ENCODE data around the gene HAUS7.

The HAUS7 gene

DNA sequence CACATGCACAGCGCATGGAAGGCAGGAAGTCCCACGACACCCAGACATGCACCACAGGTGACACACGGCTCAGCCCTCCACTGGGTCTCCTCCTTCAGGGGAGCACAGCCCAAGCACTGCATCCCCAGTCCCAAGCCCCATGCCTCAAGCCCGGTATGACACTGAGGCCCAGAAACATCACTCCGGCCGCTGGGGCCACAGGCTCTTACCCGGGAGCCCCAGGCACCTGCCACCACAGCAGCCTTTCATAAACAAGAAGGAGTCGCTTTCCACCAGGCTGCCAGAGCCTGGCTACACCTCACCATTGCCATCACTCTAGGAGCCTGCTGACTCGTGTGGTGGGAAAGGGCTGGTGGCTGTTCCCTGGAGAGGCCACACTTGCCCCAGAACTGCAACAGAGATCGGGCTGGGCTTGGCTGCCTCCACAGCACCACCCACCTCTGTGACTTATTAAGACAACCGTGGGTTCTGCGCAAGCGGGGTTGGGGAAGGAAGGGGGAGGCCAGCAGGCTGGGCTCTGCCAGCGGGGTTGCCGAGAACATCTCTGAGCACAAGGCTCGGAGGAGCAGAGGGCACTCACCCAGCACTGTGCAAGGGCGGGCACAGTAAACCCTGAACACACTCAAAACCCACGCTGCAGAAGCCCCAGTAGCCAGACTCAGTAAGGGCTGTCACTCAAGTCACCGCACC, 4.5 kb downstream of the HAUS7 start:
- Histone ChIP-seq H3K9me3 (ENCODE audit: control extremely low read depth in 1 of 5, control insufficient read depth in 4 of 5, insufficient read depth in 2 of 5, low read depth in 1 of 5, low read length in 4 of 5) (peaks cover 0 to under 1% (median 0%) of the 10 kb centered on the region in 5 experiments), H3K36me3 (ENCODE audit: control insufficient read depth in 4 of 4, insufficient read depth in 4 of 4, low read length in 3 of 4) (peaks cover 0 to 31% (median 22%) of the 10 kb centered on the region in 4 experiments), H3K4me3 (ENCODE audit: control insufficient read depth in 1 of 7, extremely low read depth in 1 of 7, insufficient read depth in 4 of 7, low read depth in 2 of 7, low read length in 6 of 7) (no peak overlapping the region), H3K27ac (ENCODE audit: insufficient read depth in 1 of 2, low read depth in 1 of 2, low read length in 2 of 2, poor library complexity in 1 of 2, severe bottlenecking in 2 of 2) (no peak overlapping the region), H3K4me1 (ENCODE audit: control extremely low read depth in 1 of 4, control insufficient read depth in 4 of 4, insufficient read depth in 4 of 4, low read length in 3 of 4) (peaks cover 0 to 11% (median 3%) of the 10 kb centered on the region in 4 experiments), H3K27me3 (replicated peaks in 2 of 5; ENCODE audit: control insufficient read depth in 4 of 5, insufficient read depth in 5 of 5, low read length in 4 of 5) (peaks cover 0 to 14% (median 0%) of the 10 kb centered on the region in 5 experiments)
- POLR2A ChIA-PET: no interaction called here
- DNase-seq: no peak
- CTCF ChIA-PET: no interaction called here
- WGBS (ENCODE audit: insufficient coverage): 87% methylated on average over 16 of the region's 19 CpGs

DNA sequence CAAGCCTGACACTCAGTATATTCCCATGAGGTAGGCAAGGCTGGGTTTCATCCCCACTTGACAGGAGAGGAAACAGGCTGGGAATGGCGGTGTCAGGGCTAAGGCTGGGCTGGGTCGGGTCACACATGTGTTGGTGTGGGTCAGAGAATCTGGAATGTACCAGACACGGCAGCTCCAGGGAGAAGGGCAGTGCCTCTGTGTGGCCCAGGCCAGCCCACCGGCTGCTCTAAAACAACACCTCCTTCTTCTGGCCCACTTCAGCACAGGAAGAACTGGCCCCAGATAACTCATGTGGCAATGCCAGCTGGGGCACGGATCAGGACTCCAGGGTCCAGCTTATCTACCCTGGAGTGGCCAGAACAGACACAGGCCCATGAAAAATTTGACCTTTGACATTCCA, 6.3 kb downstream of the HAUS7 start:
- Histone ChIP-seq H3K4me3 (ENCODE audit: control insufficient read depth in 1 of 7, extremely low read depth in 1 of 7, insufficient read depth in 4 of 7, low read depth in 2 of 7, low read length in 6 of 7) (no peak overlapping the region), H3K36me3 (ENCODE audit: control insufficient read depth in 4 of 4, insufficient read depth in 4 of 4, low read length in 3 of 4) (peaks cover 0 to 34% (median 22%) of the 10 kb centered on the region in 4 experiments), H3K27ac (ENCODE audit: insufficient read depth in 1 of 2, low read depth in 1 of 2, low read length in 2 of 2, poor library complexity in 1 of 2, severe bottlenecking in 2 of 2) (no peak overlapping the region), H3K9me3 (ENCODE audit: control extremely low read depth in 1 of 5, control insufficient read depth in 4 of 5, insufficient read depth in 2 of 5, low read depth in 1 of 5, low read length in 4 of 5) (peaks cover 0 to 2% (median 0%) of the 10 kb centered on the region in 5 experiments), H3K27me3 (replicated peaks in 2 of 5; ENCODE audit: control insufficient read depth in 4 of 5, insufficient read depth in 5 of 5, low read length in 4 of 5) (peaks cover 0 to 11% (median 0%) of the 10 kb centered on the region in 5 experiments), H3K4me1 (ENCODE audit: control extremely low read depth in 1 of 4, control insufficient read depth in 4 of 4, insufficient read depth in 4 of 4, low read length in 3 of 4) (peaks cover 0 to 2% (median 0%) of the 10 kb centered on the region in 4 experiments)
- ChIA-PET CTCF (interaction anchor here (1.2 kb wide), 1 partner anchor 504 kb away, joined by 3 read pairs; no protein-coding TSS in a partner anchor), POLR2A (no interaction called here)
- 90% methylated on average over 5 of the region's 5 CpGs for WGBS (ENCODE audit: insufficient coverage)
- DNase-seq: no peak

DNA sequence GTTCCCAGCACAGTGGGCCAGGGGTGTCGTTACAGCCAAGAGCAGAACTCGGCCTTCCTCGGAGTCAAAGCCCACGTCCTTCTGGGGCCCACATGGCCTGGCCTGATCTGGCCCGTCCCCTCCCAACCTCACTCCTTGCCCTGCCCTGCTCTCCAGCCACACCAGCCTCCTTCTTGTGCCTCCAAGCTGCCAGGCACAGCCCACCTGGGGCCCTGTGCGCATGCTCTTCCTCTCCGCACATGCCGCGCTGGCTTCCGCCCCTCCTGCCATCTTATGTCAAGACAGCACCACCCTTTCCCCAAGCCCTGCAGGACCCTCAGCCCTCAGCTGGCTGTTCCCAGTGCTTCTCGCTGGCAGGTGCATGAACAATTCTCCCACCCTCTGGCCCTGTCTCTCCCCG, 6.8 kb downstream of the HAUS7 start:
- CTCF ChIA-PET: no interaction called here

DNA sequence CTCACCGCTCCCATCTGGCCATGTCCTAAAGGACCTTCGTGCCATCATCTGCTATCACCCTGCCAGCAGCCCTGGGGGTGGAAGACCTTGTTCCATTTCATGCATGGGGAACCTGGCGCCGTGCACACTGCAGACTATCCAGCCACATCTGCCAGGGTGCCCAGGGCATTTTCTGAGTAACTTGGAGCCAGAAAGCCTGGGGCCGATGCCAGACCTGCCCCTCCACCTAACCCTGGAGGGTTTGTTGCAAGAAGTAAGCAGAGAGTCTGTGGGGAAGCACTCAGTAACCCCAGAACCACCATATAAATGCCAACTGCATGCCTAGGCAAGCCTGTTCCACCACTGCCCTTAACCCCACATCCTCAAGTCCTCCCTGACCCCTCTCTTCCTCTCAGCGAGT, 7.3 kb downstream of the HAUS7 start:
- CTCF ChIA-PET: interaction anchor here (1.3 kb wide), 1 partner anchor 44 kb away, joined by 6 read pairs; no protein-coding TSS in a partner anchor
- POLR2A ChIA-PET: no interaction called here

More for the DNA sequence above, 6.8 kb downstream of the HAUS7 start:
- no peak for DNase-seq
- H3K4me3 ChIP-seq (ENCODE audit: control insufficient read depth in 1 of 7, extremely low read depth in 1 of 7, insufficient read depth in 4 of 7, low read depth in 2 of 7, low read length in 6 of 7): no peak overlapping the region
- 87% methylated on average over 12 of the region's 12 CpGs for WGBS (ENCODE audit: insufficient coverage)
- peaks cover 0 to 2% (median 0%) of the 10 kb centered on the region in 5 experiments for H3K9me3 ChIP-seq (ENCODE audit: control extremely low read depth in 1 of 5, control insufficient read depth in 4 of 5, insufficient read depth in 2 of 5, low read depth in 1 of 5, low read length in 4 of 5)
- no peak overlapping the region for H3K27ac ChIP-seq (ENCODE audit: insufficient read depth in 1 of 2, low read depth in 1 of 2, low read length in 2 of 2, poor library complexity in 1 of 2, severe bottlenecking in 2 of 2)
- POLR2A ChIA-PET: no interaction called here
- H3K4me1 ChIP-seq (ENCODE audit: control extremely low read depth in 1 of 4, control insufficient read depth in 4 of 4, insufficient read depth in 4 of 4, low read length in 3 of 4): no peaks in the 10 kb centered on the region
- peaks cover 0 to 32% (median 20%) of the 10 kb centered on the region in 4 experiments for H3K36me3 ChIP-seq (ENCODE audit: control insufficient read depth in 4 of 4, insufficient read depth in 4 of 4, low read length in 3 of 4)
- H3K27me3 ChIP-seq (replicated peaks in 2 of 5; ENCODE audit: control insufficient read depth in 4 of 5, insufficient read depth in 5 of 5, low read length in 4 of 5): peaks cover 0 to 11% (median 0%) of the 10 kb centered on the region in 5 experiments

DNA sequence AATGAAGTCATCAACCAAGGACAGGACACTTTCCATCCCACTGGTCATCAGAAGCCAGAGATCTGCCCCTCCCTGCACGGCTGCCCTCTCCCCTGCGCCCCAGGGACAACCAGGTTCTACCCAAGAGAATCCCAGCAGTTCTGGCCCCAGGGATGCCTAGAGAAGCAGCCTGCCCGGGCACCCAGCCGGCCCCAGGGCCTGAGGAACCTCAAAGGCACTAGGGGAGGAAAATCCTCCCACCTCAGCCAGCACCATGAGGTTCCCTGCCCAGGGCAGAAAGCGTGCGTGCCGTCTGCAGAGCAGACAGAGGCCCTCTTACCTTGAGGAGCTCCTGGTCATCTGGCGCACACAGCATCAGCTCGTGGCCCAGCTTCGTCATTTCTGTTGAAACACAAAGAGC, 8.1 kb downstream of the HAUS7 start:
- ChIA-PET CTCF (interaction anchor here (1.3 to 1.7 kb wide), 2 partner anchors 8 to 44 kb away, joined by 6 to 8 read pairs; partner anchors contain the start of gene HAUS7), POLR2A (no interaction called here)
- Histone ChIP-seq H3K4me3 (ENCODE audit: control insufficient read depth in 1 of 7, extremely low read depth in 1 of 7, insufficient read depth in 4 of 7, low read depth in 2 of 7, low read length in 6 of 7) (no peak overlapping the region), H3K36me3 (ENCODE audit: control insufficient read depth in 4 of 4, insufficient read depth in 4 of 4, low read length in 3 of 4) (peaks cover 0 to 25% (median 14%) of the 10 kb centered on the region in 4 experiments), H3K9me3 (ENCODE audit: control extremely low read depth in 1 of 5, control insufficient read depth in 4 of 5, insufficient read depth in 2 of 5, low read depth in 1 of 5, low read length in 4 of 5) (peaks cover 0 to 2% (median 0%) of the 10 kb centered on the region in 5 experiments), H3K27me3 (replicated peaks in 2 of 5; ENCODE audit: control insufficient read depth in 4 of 5, insufficient read depth in 5 of 5, low read length in 4 of 5) (peaks cover 0 to 11% (median 0%) of the 10 kb centered on the region in 5 experiments), H3K27ac (ENCODE audit: insufficient read depth in 1 of 2, low read depth in 1 of 2, low read length in 2 of 2, poor library complexity in 1 of 2, severe bottlenecking in 2 of 2) (no peak overlapping the region), H3K4me1 (ENCODE audit: control extremely low read depth in 1 of 4, control insufficient read depth in 4 of 4, insufficient read depth in 4 of 4, low read length in 3 of 4) (no peaks in the 10 kb centered on the region)
- 91% methylated on average over 3 of the region's 10 CpGs for WGBS (ENCODE audit: insufficient coverage)
- DNase-seq: no peak

More for the DNA sequence above, 7.3 kb downstream of the HAUS7 start:
- Histone ChIP-seq H3K4me1 (ENCODE audit: control extremely low read depth in 1 of 4, control insufficient read depth in 4 of 4, insufficient read depth in 4 of 4, low read length in 3 of 4) (no peaks in the 10 kb centered on the region), H3K27me3 (replicated peaks in 2 of 5; ENCODE audit: control insufficient read depth in 4 of 5, insufficient read depth in 5 of 5, low read length in 4 of 5) (peaks cover 0 to 11% (median 0%) of the 10 kb centered on the region in 5 experiments), H3K9me3 (ENCODE audit: control extremely low read depth in 1 of 5, control insufficient read depth in 4 of 5, insufficient read depth in 2 of 5, low read depth in 1 of 5, low read length in 4 of 5) (peaks cover 0 to 2% (median 0%) of the 10 kb centered on the region in 5 experiments), H3K4me3 (ENCODE audit: control insufficient read depth in 1 of 7, extremely low read depth in 1 of 7, insufficient read depth in 4 of 7, low read depth in 2 of 7, low read length in 6 of 7) (no peak overlapping the region), H3K36me3 (ENCODE audit: control insufficient read depth in 4 of 4, insufficient read depth in 4 of 4, low read length in 3 of 4) (peaks cover 0 to 26% (median 18%) of the 10 kb centered on the region in 4 experiments), H3K27ac (ENCODE audit: insufficient read depth in 1 of 2, low read depth in 1 of 2, low read length in 2 of 2, poor library complexity in 1 of 2, severe bottlenecking in 2 of 2) (no peak overlapping the region)
- 96% methylated on average over 6 of the region's 6 CpGs for WGBS (ENCODE audit: insufficient coverage)
- DNase-seq: no peak

DNA sequence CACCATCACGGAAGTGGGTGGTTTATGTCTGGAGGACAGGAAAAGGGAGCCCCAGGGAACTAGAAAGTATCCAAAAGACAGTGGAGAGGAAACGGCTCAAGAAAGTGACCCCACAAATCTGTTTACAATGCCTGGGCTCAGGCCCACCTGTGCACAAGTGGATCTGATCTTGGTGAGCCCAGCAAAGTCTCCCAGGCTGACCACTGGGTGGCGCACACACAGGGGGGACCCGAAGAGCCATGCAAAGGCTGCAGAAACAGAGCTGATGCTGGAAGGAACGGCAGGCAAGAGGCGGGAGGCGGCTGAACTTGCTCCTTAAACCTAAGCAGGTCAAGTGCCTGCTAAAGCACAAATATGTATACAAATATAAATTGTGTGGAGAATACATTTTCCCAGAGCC, 9.6 kb downstream of the HAUS7 start:
- no peak overlapping the region for H3K27ac ChIP-seq (ENCODE audit: insufficient read depth in 1 of 2, low read depth in 1 of 2, low read length in 2 of 2, poor library complexity in 1 of 2, severe bottlenecking in 2 of 2)
- CTCF ChIA-PET: interaction anchor here (0.6 to 2.3 kb wide), 6 partner anchors 9 to 146 kb away, joined by 3 to 19 read pairs (median 4); partner anchors contain the start of gene HAUS7
- 44% methylated on average over 4 of the region's 7 CpGs for WGBS (ENCODE audit: insufficient coverage)
- peak; percentile 30 to 65 (median 58) for DNase-seq
- POLR2A ChIA-PET: no interaction called here
- no peak overlapping the region for H3K4me3 ChIP-seq (ENCODE audit: control insufficient read depth in 1 of 7, extremely low read depth in 1 of 7, insufficient read depth in 4 of 7, low read depth in 2 of 7, low read length in 6 of 7)
- H3K4me1 ChIP-seq (ENCODE audit: control extremely low read depth in 1 of 4, control insufficient read depth in 4 of 4, insufficient read depth in 4 of 4, low read length in 3 of 4): no peaks in the 10 kb centered on the region
- peaks cover 0 to 38% (median 19%) of the 10 kb centered on the region in 4 experiments for H3K36me3 ChIP-seq (ENCODE audit: control insufficient read depth in 4 of 4, insufficient read depth in 4 of 4, low read length in 3 of 4)
- peaks cover 0 to 11% (median 0%) of the 10 kb centered on the region in 5 experiments for H3K27me3 ChIP-seq (replicated peaks in 2 of 5; ENCODE audit: control insufficient read depth in 4 of 5, insufficient read depth in 5 of 5, low read length in 4 of 5)
- peaks cover 0 to 2% (median 0%) of the 10 kb centered on the region in 5 experiments for H3K9me3 ChIP-seq (ENCODE audit: control extremely low read depth in 1 of 5, control insufficient read depth in 4 of 5, insufficient read depth in 2 of 5, low read depth in 1 of 5, low read length in 4 of 5)

DNA sequence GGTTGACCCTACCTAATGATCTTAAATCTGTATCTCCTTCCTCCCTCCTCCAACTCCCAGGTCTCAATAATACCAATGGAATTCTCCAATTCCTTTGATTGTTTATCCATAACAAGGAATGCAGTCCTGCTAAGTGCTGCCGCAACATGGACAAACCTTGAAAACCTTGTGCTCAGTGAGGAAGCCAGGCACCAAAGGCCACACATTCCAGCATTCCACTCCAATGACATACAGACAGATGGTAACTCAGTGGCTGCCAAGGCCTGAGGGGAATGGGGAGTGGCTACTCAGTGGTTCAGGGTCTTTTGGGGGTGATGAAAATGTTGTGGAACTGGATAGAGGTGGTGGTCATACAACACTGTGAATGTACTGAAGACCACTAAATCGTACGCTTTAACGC, 10.4 kb downstream of the HAUS7 start:
- Histone ChIP-seq H3K36me3 (ENCODE audit: control insufficient read depth in 4 of 4, insufficient read depth in 4 of 4, low read length in 3 of 4) (peaks cover 0 to 40% (median 21%) of the 10 kb centered on the region in 4 experiments), H3K9me3 (ENCODE audit: control extremely low read depth in 1 of 5, control insufficient read depth in 4 of 5, insufficient read depth in 2 of 5, low read depth in 1 of 5, low read length in 4 of 5) (peaks cover 0 to 2% (median 0%) of the 10 kb centered on the region in 5 experiments), H3K27me3 (replicated peaks in 2 of 5; ENCODE audit: control insufficient read depth in 4 of 5, insufficient read depth in 5 of 5, low read length in 4 of 5) (peaks cover 0 to 10% (median 0%) of the 10 kb centered on the region in 5 experiments), H3K4me3 (ENCODE audit: control insufficient read depth in 1 of 7, extremely low read depth in 1 of 7, insufficient read depth in 4 of 7, low read depth in 2 of 7, low read length in 6 of 7) (no peak overlapping the region), H3K4me1 (ENCODE audit: control extremely low read depth in 1 of 4, control insufficient read depth in 4 of 4, insufficient read depth in 4 of 4, low read length in 3 of 4) (no peaks in the 10 kb centered on the region), H3K27ac (ENCODE audit: insufficient read depth in 1 of 2, low read depth in 1 of 2, low read length in 2 of 2, poor library complexity in 1 of 2, severe bottlenecking in 2 of 2) (no peak overlapping the region)
- 100% methylated on average over 3 of the region's 4 CpGs for WGBS (ENCODE audit: insufficient coverage)
- CTCF ChIA-PET: interaction anchor here (1.2 to 2.3 kb wide), 2 partner anchors 9 to 47 kb away, joined by 3 to 19 read pairs; no protein-coding TSS in a partner anchor
- no peak for DNase-seq
- POLR2A ChIA-PET: no interaction called here
